ENCODE data around the gene PTPN6.

PTPN6 gene

GRCh38 chr12:6942331-6942665, 8.9 kb upstream of the PTPN6 start:
- H3K4me3 ChIP-seq (ENCODE audit: control insufficient read depth in 1 of 7, extremely low read depth in 1 of 7, insufficient read depth in 4 of 7, low read depth in 2 of 7, low read length in 6 of 7), result no peak overlapping the region
- POLR2A ChIA-PET, result interaction anchor here (2.3 to 3.4 kb wide), 2 partner anchors 17 to 19 kb away, joined by 15 to 42 read pairs; no protein-coding TSS in a partner anchor
- CTCF ChIA-PET, result interaction anchor here (2.0 to 16.4 kb wide), 3 partner anchors 17 to 74 kb away, joined by 12 to 441 read pairs (median 17); partner anchors contain the start of gene TPI1
- WGBS (ENCODE audit: insufficient coverage), result 93% methylated on average over 9 of the region's 11 CpGs
- no peaks in the 10 kb centered on the region for H3K9me3 ChIP-seq (ENCODE audit: control extremely low read depth in 1 of 5, control insufficient read depth in 4 of 5, insufficient read depth in 2 of 5, low read depth in 1 of 5, low read length in 4 of 5)
- H3K27me3 ChIP-seq (replicated peaks in 2 of 5; ENCODE audit: control insufficient read depth in 4 of 5, insufficient read depth in 5 of 5, low read length in 4 of 5), result no peaks in the 10 kb centered on the region
- peak overlapping the region in 1 of 2 experiments; percentile 99 for H3K27ac ChIP-seq (ENCODE audit: insufficient read depth in 1 of 2, low read depth in 1 of 2, low read length in 2 of 2, poor library complexity in 1 of 2, severe bottlenecking in 2 of 2)
- H3K36me3 ChIP-seq (ENCODE audit: control insufficient read depth in 4 of 4, insufficient read depth in 4 of 4, low read length in 3 of 4), result peaks cover 0 to 19% (median 11%) of the 10 kb centered on the region in 4 experiments
- no peak for DNase-seq
- H3K4me1 ChIP-seq (ENCODE audit: control extremely low read depth in 1 of 4, control insufficient read depth in 4 of 4, insufficient read depth in 4 of 4, low read length in 3 of 4), result peaks cover 3 to 62% (median 50%) of the 10 kb centered on the region in 4 experiments

GRCh38 chr12:6943389-6943721, 7.8 kb upstream of the PTPN6 start:
- POLR2A ChIA-PET, result interaction anchor here (0.8 to 4.0 kb wide), 20 partner anchors 8 to 698 kb away, joined by 3 to 42 read pairs (median 7); partner anchors contain the start of genes ATN1, C1RL, ENO2 and LPCAT3
- H3K4me3 ChIP-seq (ENCODE audit: control insufficient read depth in 1 of 7, extremely low read depth in 1 of 7, insufficient read depth in 4 of 7, low read depth in 2 of 7, low read length in 6 of 7), result peak overlapping the region in 5 of 7 experiments; percentile 11 to 89 (median 71)
- CTCF ChIA-PET, result interaction anchor here (0.7 to 16.4 kb wide), 17 partner anchors 9 to 298 kb away, joined by 3 to 441 read pairs (median 6); partner anchors contain the start of genes C1RL, LPCAT3, SPSB2 and TPI1
- peaks cover 3 to 53% (median 44%) of the 10 kb centered on the region in 4 experiments for H3K4me1 ChIP-seq (ENCODE audit: control extremely low read depth in 1 of 4, control insufficient read depth in 4 of 4, insufficient read depth in 4 of 4, low read length in 3 of 4)
- WGBS (ENCODE audit: insufficient coverage), result 0% methylated on average over 6 of the region's 13 CpGs
- peak; percentile 93 to 97 (median 97) for DNase-seq
- peak overlapping the region; percentile 97 to 99 for H3K27ac ChIP-seq (ENCODE audit: insufficient read depth in 1 of 2, low read depth in 1 of 2, low read length in 2 of 2, poor library complexity in 1 of 2, severe bottlenecking in 2 of 2)
- no peaks in the 10 kb centered on the region for H3K27me3 ChIP-seq (replicated peaks in 2 of 5; ENCODE audit: control insufficient read depth in 4 of 5, insufficient read depth in 5 of 5, low read length in 4 of 5)
- peaks cover 0 to 19% (median 11%) of the 10 kb centered on the region in 4 experiments for H3K36me3 ChIP-seq (ENCODE audit: control insufficient read depth in 4 of 4, insufficient read depth in 4 of 4, low read length in 3 of 4)
- H3K9me3 ChIP-seq (ENCODE audit: control extremely low read depth in 1 of 5, control insufficient read depth in 4 of 5, insufficient read depth in 2 of 5, low read depth in 1 of 5, low read length in 4 of 5), result no peaks in the 10 kb centered on the region

- Histone ChIP-seq H3K27ac (ENCODE audit: insufficient read depth in 1 of 2, low read depth in 1 of 2, low read length in 2 of 2, poor library complexity in 1 of 2, severe bottlenecking in 2 of 2) (peak within 1 kb of the TSS; percentile 97 to 99), H3K4me1 (ENCODE audit: control extremely low read depth in 1 of 4, control insufficient read depth in 4 of 4, insufficient read depth in 4 of 4, low read length in 3 of 4) (peaks cover 3 to 49% (median 42%) of the 10 kb centered on the region in 4 experiments)
These were observed 7.3 kb upstream of the PTPN6 start, which contains the start of the genes C12orf57 and RNU7-1 for GRCh38 chr12:6943722-6944380. Gene C12orf57 (plus strand): TSS chr12:6944022. CDS start chr12:6944122, 100 bp downstream. Gene RNU7-1 (plus strand): TSS chr12:6943816.

GRCh38 chr12:6944381-6945186, 6.6 kb upstream of the PTPN6 start:
- 0% methylated on average over 42 of the region's 48 CpGs for WGBS (ENCODE audit: insufficient coverage)
- peak overlapping the region; percentile 41 to 89 (median 71) for H3K4me3 ChIP-seq (ENCODE audit: control insufficient read depth in 1 of 7, extremely low read depth in 1 of 7, insufficient read depth in 4 of 7, low read depth in 2 of 7, low read length in 6 of 7)
- ChIA-PET CTCF (interaction anchor here (1.1 to 16.4 kb wide), 17 partner anchors 8 to 201 kb away, joined by 3 to 441 read pairs (median 6); partner anchors contain the start of genes C1R, C1RL, LPCAT3 and SPSB2), POLR2A (interaction anchor here (0.5 to 4.0 kb wide), 24 partner anchors 7 to 697 kb away, joined by 3 to 42 read pairs (median 5); partner anchors contain the start of genes ATN1, C1RL, ENO2 and LPCAT3)
- peaks cover 0 to 18% (median 9%) of the 10 kb centered on the region in 4 experiments for H3K36me3 ChIP-seq (ENCODE audit: control insufficient read depth in 4 of 4, insufficient read depth in 4 of 4, low read length in 3 of 4)
- H3K4me1 ChIP-seq (ENCODE audit: control extremely low read depth in 1 of 4, control insufficient read depth in 4 of 4, insufficient read depth in 4 of 4, low read length in 3 of 4), result peaks cover 3 to 53% (median 48%) of the 10 kb centered on the region in 4 experiments
- peak; percentile 90 to 94 (median 93) for DNase-seq
- no peaks in the 10 kb centered on the region for H3K9me3 ChIP-seq (ENCODE audit: control extremely low read depth in 1 of 5, control insufficient read depth in 4 of 5, insufficient read depth in 2 of 5, low read depth in 1 of 5, low read length in 4 of 5)
- peak overlapping the region; percentile 97 to 99 for H3K27ac ChIP-seq (ENCODE audit: insufficient read depth in 1 of 2, low read depth in 1 of 2, low read length in 2 of 2, poor library complexity in 1 of 2, severe bottlenecking in 2 of 2)
- no peaks in the 10 kb centered on the region for H3K27me3 ChIP-seq (replicated peaks in 2 of 5; ENCODE audit: control insufficient read depth in 4 of 5, insufficient read depth in 5 of 5, low read length in 4 of 5)

More at GRCh38 chr12:6943722-6944380, 7.3 kb upstream of the PTPN6 start, which contains the start of the genes C12orf57 and RNU7-1:
- CTCF ChIA-PET, result interaction anchor here (0.7 to 16.4 kb wide), 20 partner anchors 9 to 299 kb away, joined by 3 to 441 read pairs (median 6); partner anchors contain the start of genes C1R, C1RL, LPCAT3 and SPSB2
- Histone ChIP-seq H3K9me3 (ENCODE audit: control extremely low read depth in 1 of 5, control insufficient read depth in 4 of 5, insufficient read depth in 2 of 5, low read depth in 1 of 5, low read length in 4 of 5) (no peaks in the 10 kb centered on the region), H3K27me3 (replicated peaks in 2 of 5; ENCODE audit: control insufficient read depth in 4 of 5, insufficient read depth in 5 of 5, low read length in 4 of 5) (no peaks in the 10 kb centered on the region), H3K4me3 (ENCODE audit: control insufficient read depth in 1 of 7, extremely low read depth in 1 of 7, insufficient read depth in 4 of 7, low read depth in 2 of 7, low read length in 6 of 7) (peak within 1 kb of the TSS; percentile 41 to 89 (median 71)), H3K36me3 (ENCODE audit: control insufficient read depth in 4 of 4, insufficient read depth in 4 of 4, low read length in 3 of 4) (peaks cover 0 to 19% (median 11%) of the 10 kb centered on the region in 4 experiments)
- under 1% methylated on average over 22 of the region's 31 CpGs for WGBS (ENCODE audit: insufficient coverage)
- peak; percentile 89 to 96 (median 92) for DNase-seq
- POLR2A ChIA-PET, result interaction anchor here (0.5 to 4.0 kb wide), 24 partner anchors 8 to 698 kb away, joined by 3 to 42 read pairs (median 6); partner anchors contain the start of genes ATN1, C1RL, ENO2 and LPCAT3

GRCh38 chr12:6945613-6946012, 5.5 kb upstream of the PTPN6 start:
- no peaks in the 10 kb centered on the region for H3K9me3 ChIP-seq (ENCODE audit: control extremely low read depth in 1 of 5, control insufficient read depth in 4 of 5, insufficient read depth in 2 of 5, low read depth in 1 of 5, low read length in 4 of 5)
- ChIA-PET CTCF (interaction anchor here (1.1 to 16.4 kb wide), 14 partner anchors 10 to 200 kb away, joined by 3 to 441 read pairs (median 5); partner anchors contain the start of genes C1RL and SPSB2), POLR2A (interaction anchor here (0.9 to 4.0 kb wide), 6 partner anchors 13 to 78 kb away, joined by 3 to 42 read pairs (median 24); partner anchors contain the start of gene TPI1)
- no peak for DNase-seq
- 93% methylated on average over 11 of the region's 11 CpGs for WGBS (ENCODE audit: insufficient coverage)
- H3K27ac ChIP-seq (ENCODE audit: insufficient read depth in 1 of 2, low read depth in 1 of 2, low read length in 2 of 2, poor library complexity in 1 of 2, severe bottlenecking in 2 of 2), result no peak overlapping the region
- peaks cover 7 to 61% (median 56%) of the 10 kb centered on the region in 4 experiments for H3K4me1 ChIP-seq (ENCODE audit: control extremely low read depth in 1 of 4, control insufficient read depth in 4 of 4, insufficient read depth in 4 of 4, low read length in 3 of 4)
- peaks cover 0 to 13% (median 6%) of the 10 kb centered on the region in 4 experiments for H3K36me3 ChIP-seq (ENCODE audit: control insufficient read depth in 4 of 4, insufficient read depth in 4 of 4, low read length in 3 of 4)
- H3K27me3 ChIP-seq (replicated peaks in 2 of 5; ENCODE audit: control insufficient read depth in 4 of 5, insufficient read depth in 5 of 5, low read length in 4 of 5), result no peaks in the 10 kb centered on the region
- H3K4me3 ChIP-seq (ENCODE audit: control insufficient read depth in 1 of 7, extremely low read depth in 1 of 7, insufficient read depth in 4 of 7, low read depth in 2 of 7, low read length in 6 of 7), result peak overlapping the region in 2 of 7 experiments; percentile 73 to 74

Measured in common myeloid progenitor, CD34-positive (primary cell).